Gastrocnemius medialis (tissue), 4 donors: Measurements from ENCODE around the gene DSCAML1.

ENCODE experiments used
- CTCF ChIP-seq, 5 experiments: fragments of 450-650 bp in 3 of 5; fragments of 200-600 bp in 2 of 5; sonication (generic) in 2 of 5; IDR thresholded peaks in 4 of 5; conservative IDR thresholded peaks in 1 of 5; 1 replicate in 4 of 5; 2 replicates in 1 of 5; pipeline ENCODE4 v1.5.1; 2016 to 2019; ENCODE audit warnings: antibody characterized with exemption in 5 of 5, mild to moderate bottlenecking in 3 of 5, moderate library complexity in 3 of 5
- POLR2A ChIP-seq, 2 donors: fragments of 450-650 bp; IDR thresholded peaks; one replicate each; pipeline ENCODE4 v1.6.1; 2017; ENCODE audit warnings: antibody characterized with exemption in 2 of 2, mild to moderate bottlenecking in 2 of 2, moderate library complexity in 2 of 2

GRCh38 chr11:117428186-117428855 lies 368.7 kb downstream of the DSCAML1 start:
- TF ChIP-seq CTCF (IDR thresholded peaks at IDR 0.05 in 4 of 5, conservative IDR thresholded peaks at IDR 0.05 in 1 of 5) (no peak), POLR2A (IDR thresholded peaks at IDR 0.05) (no peak)
